Loucy (cell line): ENCODE results near the gene PARD3B.

Experiments used
- H2AFZ ChIP-seq: fragments of 200-600 bp; sonication (generic); 2 replicates; pipeline ENCODE4 v1.6.0; 2016; ENCODE audit warnings: antibody characterized with exemption, mild to moderate bottlenecking, low read length, moderate library complexity
- H3F3A ChIP-seq: fragments of 200-600 bp; 2 replicates; pipeline ENCODE4 v1.6.0; 2016; ENCODE audit warnings: antibody characterized with exemption, low read depth, mild to moderate bottlenecking
- H3K27me3 ChIP-seq: fragments of 200-600 bp; sonication (generic); 2 replicates; pipeline ENCODE4 v1.6.1; 2014; ENCODE audit warnings: low read length, mild to moderate bottlenecking; ENCODE audit not compliant: insufficient read depth, poor library complexity, severe bottlenecking
- H3K36me3 ChIP-seq: fragments of 200-600 bp; sonication (generic); 2 replicates; pipeline ENCODE4 v1.6.1; 2016; ENCODE audit warnings: low read length; ENCODE audit not compliant: insufficient read depth
- H3K4me1 ChIP-seq: fragments of 200-600 bp; sonication (generic); 2 replicates; pipeline ENCODE4 v1.5.1; 2014; ENCODE audit warnings: low read length, mild to moderate bottlenecking; ENCODE audit not compliant: insufficient read depth, poor library complexity, severe bottlenecking
- H3K4me2 ChIP-seq: fragments of 200-600 bp; sonication (generic); 2 replicates; pipeline ENCODE4 v1.6.0; 2014; ENCODE audit warnings: antibody characterized with exemption, low read length, low read depth, mild to moderate bottlenecking; ENCODE audit not compliant: poor library complexity, severe bottlenecking
- H3K4me3 ChIP-seq: fragments of 200-600 bp; sonication (generic); 2 replicates; pipeline ENCODE4 v1.5.1; 2014; ENCODE audit warnings: low read length, mild to moderate bottlenecking, mixed read lengths; ENCODE audit not compliant: poor library complexity, severe bottlenecking
- H3K79me2 ChIP-seq: fragments of 200-600 bp; sonication (generic); 2 replicates; pipeline ENCODE4 v1.6.1; 2014; ENCODE audit warnings: low read length; ENCODE audit not compliant: insufficient read depth
- H3K9ac ChIP-seq: fragments of 200-600 bp; sonication (generic); 2 replicates; pipeline ENCODE4 v1.6.0; 2014; ENCODE audit warnings: mild to moderate bottlenecking, low read depth, low read length, moderate library complexity; ENCODE audit not compliant: poor library complexity, severe bottlenecking
- H3K9me2 ChIP-seq: fragments of 200-600 bp; sonication (generic); replicated peaks from 2 replicates; pipeline ENCODE4 v1.6.1; 2016; ENCODE audit warnings: low read depth, low read length, mixed read lengths
- H3K9me3 ChIP-seq: fragments of 200-600 bp; sonication (generic); 2 replicates; pipeline ENCODE4 v1.6.1; 2014; ENCODE audit warnings: mild to moderate bottlenecking, antibody characterized with exemption, low read length, low read depth; ENCODE audit not compliant: insufficient read depth
- H4K20me1 ChIP-seq: fragments of 200-600 bp; sonication (generic); 2 replicates; pipeline ENCODE4 v1.6.0; 2014; ENCODE audit warnings: antibody characterized with exemption, low read length, mild to moderate bottlenecking; ENCODE audit not compliant: insufficient read depth, poor library complexity, severe bottlenecking
- EZH2phosphoT487 ChIP-seq: fragments of 200-600 bp; IDR thresholded peaks from 2 replicates; pipeline ENCODE4 v1.6.1; 2018; ENCODE audit warnings: antibody characterized with exemption, mild to moderate bottlenecking, moderate library complexity, borderline replicate concordance
- TF ChIP-seq, protein P1 (sequence below): fragments of 200-600 bp; sonication (generic); conservative IDR thresholded peaks from 2 replicates; pipeline ENCODE4 v1.5.1; 2014; ENCODE audit warnings: mild to moderate bottlenecking, antibody characterized with exemption, low read length

Gene PARD3B

GRCh38 chr2:205077159-205077558 is 531.9 kb downstream of the PARD3B start:
- Histone ChIP-seq H2AFZ (peak overlapping the region; percentile 57), H3K9me3 (no peaks in the 10 kb centered on the region; the same call in 1 of the 2 replicates), H3F3A (no peaks in the 10 kb centered on the region), H3K9ac (no peak overlapping the region), H3K36me3 (no peaks in the 10 kb centered on the region), H3K4me2 (peak overlapping the region; percentile 50), H3K27me3 (no peaks in the 10 kb centered on the region), H3K79me2 (no peaks in the 10 kb centered on the region), H3K9me2 (no peaks in the 10 kb centered on the region), H3K4me3 (no peak overlapping the region), H4K20me1 (no peaks in the 10 kb centered on the region), H3K4me1 (peaks cover 22% of the 10 kb centered on the region)
- TF ChIP-seq, protein P1, sequence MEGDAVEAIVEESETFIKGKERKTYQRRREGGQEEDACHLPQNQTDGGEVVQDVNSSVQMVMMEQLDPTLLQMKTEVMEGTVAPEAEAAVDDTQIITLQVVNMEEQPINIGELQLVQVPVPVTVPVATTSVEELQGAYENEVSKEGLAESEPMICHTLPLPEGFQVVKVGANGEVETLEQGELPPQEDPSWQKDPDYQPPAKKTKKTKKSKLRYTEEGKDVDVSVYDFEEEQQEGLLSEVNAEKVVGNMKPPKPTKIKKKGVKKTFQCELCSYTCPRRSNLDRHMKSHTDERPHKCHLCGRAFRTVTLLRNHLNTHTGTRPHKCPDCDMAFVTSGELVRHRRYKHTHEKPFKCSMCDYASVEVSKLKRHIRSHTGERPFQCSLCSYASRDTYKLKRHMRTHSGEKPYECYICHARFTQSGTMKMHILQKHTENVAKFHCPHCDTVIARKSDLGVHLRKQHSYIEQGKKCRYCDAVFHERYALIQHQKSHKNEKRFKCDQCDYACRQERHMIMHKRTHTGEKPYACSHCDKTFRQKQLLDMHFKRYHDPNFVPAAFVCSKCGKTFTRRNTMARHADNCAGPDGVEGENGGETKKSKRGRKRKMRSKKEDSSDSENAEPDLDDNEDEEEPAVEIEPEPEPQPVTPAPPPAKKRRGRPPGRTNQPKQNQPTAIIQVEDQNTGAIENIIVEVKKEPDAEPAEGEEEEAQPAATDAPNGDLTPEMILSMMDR = no peak
- no peak for TF ChIP-seq EZH2phosphoT487

GRCh38 chr2:205078762-205079161 is 533.5 kb downstream of the PARD3B start:
- no peak overlapping the region for H3K9ac ChIP-seq
- H3K27me3 ChIP-seq = no peaks in the 10 kb centered on the region
- H2AFZ ChIP-seq = no peak overlapping the region
- no peak for TF ChIP-seq EZH2phosphoT487
- TF ChIP-seq, protein P1 = no peak
- no peaks in the 10 kb centered on the region for H3K9me3 ChIP-seq
- H3K9me2 ChIP-seq = no peaks in the 10 kb centered on the region
- no peak overlapping the region for H3K4me3 ChIP-seq
- H3F3A ChIP-seq = no peaks in the 10 kb centered on the region
- H3K79me2 ChIP-seq = no peaks in the 10 kb centered on the region
- no peaks in the 10 kb centered on the region for H4K20me1 ChIP-seq
- no peak overlapping the region for H3K4me2 ChIP-seq
- no peaks in the 10 kb centered on the region for H3K36me3 ChIP-seq
- H3K4me1 ChIP-seq = peaks cover 17% of the 10 kb centered on the region

GRCh38 chr2:205079173-205079572 is 533.9 kb downstream of the PARD3B start:
- no peaks in the 10 kb centered on the region for H3K79me2 ChIP-seq
- no peaks in the 10 kb centered on the region for H4K20me1 ChIP-seq
- H3K9me2 ChIP-seq = no peaks in the 10 kb centered on the region
- H3K4me3 ChIP-seq = no peak overlapping the region
- peak overlapping the region; percentile 66 for H2AFZ ChIP-seq
- no peaks in the 10 kb centered on the region for H3K36me3 ChIP-seq
- H3K27me3 ChIP-seq = no peaks in the 10 kb centered on the region
- H3F3A ChIP-seq = no peaks in the 10 kb centered on the region
- no peak for TF ChIP-seq EZH2phosphoT487
- TF ChIP-seq, protein P1 = no peak
- H3K4me2 ChIP-seq = no peak overlapping the region
- no peak overlapping the region for H3K9ac ChIP-seq
- no peaks in the 10 kb centered on the region for H3K9me3 ChIP-seq
- H3K4me1 ChIP-seq = peaks cover 13% of the 10 kb centered on the region
